ENCODE data around the gene CSMD2.

Gene CSMD2

GRCh38 chr1:33781652-33782051 is 383.4 kb downstream of the CSMD2 start:
- Histone ChIP-seq H3K4me3 (ENCODE audit: low read depth, low read length) (no peak overlapping the region), H3K27me3 (ENCODE audit: control insufficient read depth, insufficient read depth, low read length) (no peaks in the 10 kb centered on the region), H3K36me3 (ENCODE audit: control insufficient read depth, insufficient read depth, low read length) (peaks cover 3% of the 10 kb centered on the region), H3K9me3 (ENCODE audit: control insufficient read depth, insufficient read depth, low read length) (no peaks in the 10 kb centered on the region), H3K4me1 (ENCODE audit: control insufficient read depth, insufficient read depth, low read length) (no peaks in the 10 kb centered on the region), H3K9ac (ENCODE audit: low read depth, low read length) (no peak overlapping the region)

DNA sequence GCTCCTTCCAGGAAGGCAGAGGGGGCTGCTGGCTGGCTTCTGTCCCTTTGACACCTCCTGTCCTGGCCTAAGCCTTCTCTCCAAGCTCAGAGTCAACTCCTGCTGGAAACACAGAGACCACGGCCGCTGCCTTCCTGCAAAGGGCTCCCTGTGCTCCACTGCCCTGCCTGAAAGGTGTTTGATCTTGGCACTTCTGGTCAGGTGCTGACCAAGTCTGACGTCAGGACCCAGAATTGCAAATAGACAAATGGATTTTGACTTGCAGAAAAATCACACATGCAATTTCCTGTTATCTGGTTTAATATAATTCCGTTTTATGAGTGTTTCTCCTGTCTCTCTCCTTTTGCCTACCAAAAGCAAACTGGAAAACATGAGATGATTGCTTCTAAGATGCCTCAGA is 387.7 kb downstream of the CSMD2 start:
- Histone ChIP-seq H3K36me3 (ENCODE audit: control insufficient read depth, insufficient read depth, low read length) (peaks cover 3% of the 10 kb centered on the region), H3K4me1 (ENCODE audit: control insufficient read depth, insufficient read depth, low read length) (no peaks in the 10 kb centered on the region), H3K27me3 (ENCODE audit: control insufficient read depth, insufficient read depth, low read length) (no peaks in the 10 kb centered on the region), H3K4me3 (ENCODE audit: low read depth, low read length) (no peak overlapping the region), H3K9me3 (ENCODE audit: control insufficient read depth, insufficient read depth, low read length) (no peaks in the 10 kb centered on the region), H3K9ac (ENCODE audit: low read depth, low read length) (no peak overlapping the region)

- no peak overlapping the region for H3K9ac ChIP-seq (ENCODE audit: low read depth, low read length)
Measured at GRCh38 chr1:33768821-33769220, 396.2 kb downstream of the CSMD2 start.

DNA sequence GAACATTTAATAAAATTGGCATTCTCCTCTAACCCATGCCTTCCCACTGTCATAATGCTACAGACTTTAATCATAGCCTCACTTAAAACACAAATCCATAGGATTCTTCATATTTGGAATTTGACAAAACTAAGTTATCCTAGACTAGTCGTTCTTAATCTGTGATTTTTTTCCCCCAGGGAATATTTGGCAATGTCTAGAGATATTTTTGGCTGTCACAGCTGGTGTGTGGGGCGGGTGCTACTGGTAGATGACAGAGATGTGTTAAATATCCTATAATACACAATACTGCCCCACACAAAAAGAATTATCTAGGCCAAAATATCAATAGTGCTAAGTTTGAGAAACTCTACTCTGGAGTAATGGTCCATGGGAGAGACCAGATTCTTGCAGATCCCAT is 396.9 kb downstream of the CSMD2 start:
- H3K4me3 ChIP-seq (ENCODE audit: low read depth, low read length), result no peak overlapping the region
- H3K36me3 ChIP-seq (ENCODE audit: control insufficient read depth, insufficient read depth, low read length), result no peaks in the 10 kb centered on the region
- no peaks in the 10 kb centered on the region for H3K9me3 ChIP-seq (ENCODE audit: control insufficient read depth, insufficient read depth, low read length)
- no peaks in the 10 kb centered on the region for H3K27me3 ChIP-seq (ENCODE audit: control insufficient read depth, insufficient read depth, low read length)
- no peak overlapping the region for H3K9ac ChIP-seq (ENCODE audit: low read depth, low read length)
- H3K4me1 ChIP-seq (ENCODE audit: control insufficient read depth, insufficient read depth, low read length), result no peaks in the 10 kb centered on the region

More at GRCh38 chr1:33768821-33769220, 396.2 kb downstream of the CSMD2 start:
- no peaks in the 10 kb centered on the region for H3K9me3 ChIP-seq (ENCODE audit: control insufficient read depth, insufficient read depth, low read length)
- H3K4me1 ChIP-seq (ENCODE audit: control insufficient read depth, insufficient read depth, low read length), result no peaks in the 10 kb centered on the region
- no peaks in the 10 kb centered on the region for H3K36me3 ChIP-seq (ENCODE audit: control insufficient read depth, insufficient read depth, low read length)
- H3K4me3 ChIP-seq (ENCODE audit: low read depth, low read length), result no peak overlapping the region
- no peaks in the 10 kb centered on the region for H3K27me3 ChIP-seq (ENCODE audit: control insufficient read depth, insufficient read depth, low read length)

DNA sequence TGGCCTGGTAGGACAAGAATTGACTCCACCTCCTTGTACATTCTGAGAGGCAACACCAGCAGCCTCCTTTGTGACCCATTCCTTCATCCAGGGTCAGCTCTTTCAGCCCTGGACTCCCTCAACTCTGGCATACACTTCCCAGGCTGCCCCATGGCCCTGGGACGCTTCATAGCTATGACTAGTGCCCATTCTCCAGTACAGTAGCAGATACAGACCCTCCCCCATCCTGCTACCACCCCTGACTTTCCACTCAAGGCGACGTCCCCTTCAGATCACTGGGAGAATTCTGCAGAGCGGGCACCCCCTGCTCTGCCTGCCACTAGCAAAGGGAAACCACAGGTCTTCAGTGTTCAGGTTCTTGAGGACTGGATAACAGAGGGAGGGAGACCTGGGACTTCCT is 400.9 kb downstream of the CSMD2 start:
- Histone ChIP-seq H3K27me3 (ENCODE audit: control insufficient read depth, insufficient read depth, low read length) (no peaks in the 10 kb centered on the region), H3K4me1 (ENCODE audit: control insufficient read depth, insufficient read depth, low read length) (no peaks in the 10 kb centered on the region), H3K9me3 (ENCODE audit: control insufficient read depth, insufficient read depth, low read length) (no peaks in the 10 kb centered on the region), H3K4me3 (ENCODE audit: low read depth, low read length) (no peak overlapping the region), H3K9ac (ENCODE audit: low read depth, low read length) (no peak overlapping the region), H3K36me3 (ENCODE audit: control insufficient read depth, insufficient read depth, low read length) (no peaks in the 10 kb centered on the region)

- H3K4me3 ChIP-seq (ENCODE audit: low read depth, low read length), result no peak overlapping the region
Measured at GRCh38 chr1:33763406-33763805, 401.6 kb downstream of the CSMD2 start.

GRCh38 chr1:33762962-33763361 is 402.1 kb downstream of the CSMD2 start:
- Histone ChIP-seq H3K4me3 (ENCODE audit: low read depth, low read length) (no peak overlapping the region), H3K27me3 (ENCODE audit: control insufficient read depth, insufficient read depth, low read length) (no peaks in the 10 kb centered on the region), H3K4me1 (ENCODE audit: control insufficient read depth, insufficient read depth, low read length) (no peaks in the 10 kb centered on the region), H3K9ac (ENCODE audit: low read depth, low read length) (no peak overlapping the region), H3K9me3 (ENCODE audit: control insufficient read depth, insufficient read depth, low read length) (no peaks in the 10 kb centered on the region), H3K36me3 (ENCODE audit: control insufficient read depth, insufficient read depth, low read length) (no peaks in the 10 kb centered on the region)

More at GRCh38 chr1:33763406-33763805, 401.6 kb downstream of the CSMD2 start:
- no peaks in the 10 kb centered on the region for H3K9me3 ChIP-seq (ENCODE audit: control insufficient read depth, insufficient read depth, low read length)
- no peaks in the 10 kb centered on the region for H3K36me3 ChIP-seq (ENCODE audit: control insufficient read depth, insufficient read depth, low read length)
- H3K4me1 ChIP-seq (ENCODE audit: control insufficient read depth, insufficient read depth, low read length), result no peaks in the 10 kb centered on the region
- H3K27me3 ChIP-seq (ENCODE audit: control insufficient read depth, insufficient read depth, low read length), result no peaks in the 10 kb centered on the region
- no peak overlapping the region for H3K9ac ChIP-seq (ENCODE audit: low read depth, low read length)

GRCh38 chr1:33762109-33762830 is 402.8 kb downstream of the CSMD2 start:
- Histone ChIP-seq H3K36me3 (ENCODE audit: control insufficient read depth, insufficient read depth, low read length) (no peaks in the 10 kb centered on the region), H3K4me1 (ENCODE audit: control insufficient read depth, insufficient read depth, low read length) (no peaks in the 10 kb centered on the region), H3K9me3 (ENCODE audit: control insufficient read depth, insufficient read depth, low read length) (no peaks in the 10 kb centered on the region), H3K4me3 (ENCODE audit: low read depth, low read length) (no peak overlapping the region), H3K27me3 (ENCODE audit: control insufficient read depth, insufficient read depth, low read length) (no peaks in the 10 kb centered on the region), H3K9ac (ENCODE audit: low read depth, low read length) (no peak overlapping the region)

GRCh38 chr1:33758698-33759097 is 406.3 kb downstream of the CSMD2 start:
- no peaks in the 10 kb centered on the region for H3K4me1 ChIP-seq (ENCODE audit: control insufficient read depth, insufficient read depth, low read length)
- no peaks in the 10 kb centered on the region for H3K27me3 ChIP-seq (ENCODE audit: control insufficient read depth, insufficient read depth, low read length)
- H3K4me3 ChIP-seq (ENCODE audit: low read depth, low read length), result no peak overlapping the region
- H3K36me3 ChIP-seq (ENCODE audit: control insufficient read depth, insufficient read depth, low read length), result no peaks in the 10 kb centered on the region
- no peaks in the 10 kb centered on the region for H3K9me3 ChIP-seq (ENCODE audit: control insufficient read depth, insufficient read depth, low read length)
- no peak overlapping the region for H3K9ac ChIP-seq (ENCODE audit: low read depth, low read length)

DNA sequence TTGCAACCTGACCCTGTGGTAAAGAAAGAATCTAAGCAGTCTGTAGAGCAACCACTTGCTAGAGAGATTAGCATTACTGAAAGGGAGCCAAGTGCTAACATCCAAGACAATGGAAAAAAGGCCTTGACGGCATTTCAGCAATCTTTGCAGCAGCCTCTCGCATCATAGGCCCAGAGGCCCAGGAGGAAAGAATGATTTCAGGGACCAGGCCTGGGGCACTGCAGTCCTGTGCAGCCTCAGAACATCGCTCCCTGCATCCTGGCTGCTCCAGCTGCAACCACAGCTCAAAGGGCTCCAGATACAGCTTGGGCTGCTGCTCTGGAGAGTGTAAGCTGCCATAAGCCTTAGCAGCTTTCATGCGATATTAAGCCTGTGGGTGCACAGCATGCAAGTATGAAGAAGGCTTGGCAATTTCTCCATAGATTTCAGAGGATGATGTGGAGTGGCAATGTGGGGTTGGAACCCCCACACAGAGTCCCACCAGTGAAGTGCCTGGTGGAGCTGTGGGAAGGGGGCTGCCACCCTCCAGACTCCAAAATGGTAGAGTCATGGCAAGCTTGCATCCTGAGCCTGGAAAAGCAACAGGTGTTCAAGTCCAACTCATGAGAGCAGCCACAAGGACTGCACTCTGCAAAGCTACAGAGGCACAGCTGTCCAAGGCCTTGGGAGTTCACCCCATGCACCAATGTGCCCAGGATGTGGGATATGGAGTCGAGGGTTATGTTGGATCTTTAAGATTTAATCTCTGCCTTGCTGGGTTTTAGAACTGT is 411.8 kb downstream of the CSMD2 start:
- Histone ChIP-seq H3K9ac (ENCODE audit: low read depth, low read length) (no peak overlapping the region), H3K4me1 (ENCODE audit: control insufficient read depth, insufficient read depth, low read length) (no peaks in the 10 kb centered on the region), H3K36me3 (ENCODE audit: control insufficient read depth, insufficient read depth, low read length) (no peaks in the 10 kb centered on the region), H3K9me3 (ENCODE audit: control insufficient read depth, insufficient read depth, low read length) (peaks cover 3% of the 10 kb centered on the region), H3K4me3 (ENCODE audit: low read depth, low read length) (no peak overlapping the region), H3K27me3 (ENCODE audit: control insufficient read depth, insufficient read depth, low read length) (no peaks in the 10 kb centered on the region)

DNA sequence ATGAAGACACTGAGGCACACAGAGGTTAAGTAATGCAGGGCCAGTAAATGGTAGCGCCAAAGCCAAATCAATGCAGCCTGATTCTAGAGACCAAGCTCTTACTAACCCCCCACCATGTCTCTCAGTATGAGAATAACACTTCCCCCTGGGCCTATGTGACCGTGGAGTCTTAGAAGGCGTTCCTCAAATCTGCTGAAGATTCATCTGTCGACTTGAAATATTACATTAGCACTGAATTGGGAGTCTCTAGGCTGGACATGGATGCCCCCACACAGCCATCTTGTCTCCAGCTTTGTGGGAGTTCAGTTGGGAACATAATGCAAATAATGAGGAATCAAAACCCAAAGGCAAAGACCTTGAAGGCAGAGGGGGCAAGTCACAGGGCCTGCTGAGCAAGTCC is 419.1 kb downstream of the CSMD2 start:
- H3K36me3 ChIP-seq (ENCODE audit: control insufficient read depth, insufficient read depth, low read length), result no peaks in the 10 kb centered on the region
- peaks cover 3% of the 10 kb centered on the region for H3K4me1 ChIP-seq (ENCODE audit: control insufficient read depth, insufficient read depth, low read length)
- no peak overlapping the region for H3K9ac ChIP-seq (ENCODE audit: low read depth, low read length)
- H3K9me3 ChIP-seq (ENCODE audit: control insufficient read depth, insufficient read depth, low read length), result no peaks in the 10 kb centered on the region
- H3K4me3 ChIP-seq (ENCODE audit: low read depth, low read length), result no peak overlapping the region
- no peaks in the 10 kb centered on the region for H3K27me3 ChIP-seq (ENCODE audit: control insufficient read depth, insufficient read depth, low read length)
